ENCODE measurements around the gene ETV6. TPM values are rescaled to one million over a fixed set of nuclear protein-coding genes. Genes with fewer than 3 reads are reported as not detected.

Gene ETV6
- total and polyA plus RNA-seq, 9 of the 15 experiments (the other 6 are each of a cell fraction or from before 2014, with no cell fraction given): 0.81 to 12.7 (median 4.1) TPM

DNA sequence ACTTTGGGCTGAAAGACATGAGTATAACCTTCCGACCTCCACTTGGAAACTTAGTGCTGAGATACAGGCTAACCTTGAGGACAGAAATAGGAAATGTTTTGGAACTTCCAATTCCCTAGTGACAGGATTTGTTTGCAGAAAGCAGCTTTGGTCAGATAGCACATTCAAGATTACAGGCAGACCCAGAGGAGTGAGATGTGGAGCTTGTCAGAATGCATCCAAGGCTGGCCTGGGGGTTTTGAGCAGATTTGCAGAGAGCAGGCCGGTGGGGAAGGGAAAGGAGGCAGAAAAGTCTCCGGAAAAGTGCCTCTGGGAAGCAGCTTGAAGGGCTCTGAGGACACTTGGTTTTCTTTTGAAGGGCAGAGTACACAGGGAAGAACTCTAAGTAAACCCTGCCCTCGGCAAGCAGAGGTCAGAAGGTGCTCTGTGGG lies 180.3 kb downstream of the ETV6 start:
- Histone ChIP-seq H3K4me1 (replicated peaks in 1 of 2; ENCODE audit: control insufficient read depth in 2 of 2, insufficient read depth in 2 of 2, low read length in 2 of 2) (peaks cover 4 to 18% of the 10 kb centered on the region in 2 experiments; a peak in 4 of 5 replicates), H3K79me2 (ENCODE audit: control insufficient read depth, insufficient read depth, low read length) (no peaks in the 10 kb centered on the region), H3K27ac (ENCODE audit: extremely low read depth, low read depth, low read length) (no peak overlapping the region), H3K4me2 (ENCODE audit: insufficient read depth, low read length) (no peak overlapping the region), H4K20me1 (replicated peaks; ENCODE audit: control insufficient read depth, insufficient read depth, low read length) (no peaks in the 10 kb centered on the region), H3K9ac (ENCODE audit: insufficient read depth in 1 of 2, low read depth in 2 of 2, low read length in 2 of 2) (no peak overlapping the region), H3K27me3 (ENCODE audit: control insufficient read depth in 2 of 2, insufficient read depth in 2 of 2, low read length in 2 of 2) (no peaks in the 10 kb centered on the region), H3K9me1 (ENCODE audit: control insufficient read depth, insufficient read depth, low read length) (no peaks in the 10 kb centered on the region), H3K36me3 (ENCODE audit: control insufficient read depth, insufficient read depth, low read length) (no peaks in the 10 kb centered on the region), H2AFZ (ENCODE audit: low read depth, low read length) (no peak overlapping the region), H3K4me3 (no peak overlapping the region), H3K9me3 (replicated peaks; ENCODE audit: control insufficient read depth, insufficient read depth, low read depth, low read length) (no peaks in the 10 kb centered on the region)
- TF ChIP-seq ZBTB33 (CRISPR knock-in tag; IDR thresholded peaks at IDR 0.05) (no peak), UBTF (IDR thresholded peaks at IDR 0.05; ENCODE audit: borderline replicate concordance in 1 of 2, low read depth in 2 of 2, low read length in 2 of 2) (no peak), RBFOX2 (IDR thresholded peaks at IDR 0.05; ENCODE audit: low read depth, low read length) (no peak), ZNF707 (CRISPR knock-in tag; conservative IDR thresholded peaks at IDR 0.05) (no peak), ZNF41 (CRISPR knock-in tag; conservative IDR thresholded peaks at IDR 0.05) (no peak)
- ATAC-seq: no peak
- no peak for FAIRE-seq
- WGBS (ENCODE audit: insufficient coverage, low coverage, missing lambda C conversion rate): 70% methylated on average over 4 of the region's 4 CpGs
- ChIA-PET CTCF (ENCODE audit: low intra/inter-chr PET ratio) (no interaction called here), POLR2A (no interaction called here)
- BruUV-seq (replicated peaks): no TSS peak
- in situ Hi-C loops (cut with MboI) (no loop called here), intact Hi-C loops (cut with micrococcal nuclease) (no loop called here)
- DNase-seq (ENCODE audit: extremely low read depth in 1 of 4, low spot score in 3 of 4): no peak
